Small intestine (tissue), 7 donors: ENCODE data around the gene GPX4. TPM values are rescaled to one million over a fixed set of nuclear protein-coding genes. Genes with fewer than 3 reads are reported as not detected.
A peak's percentile ranks its signal among the peaks of the same experiment; 100 is the strongest.
"Not testable (repeated sequence)": the region's sequence is repeated elsewhere in the genome, so short reads cannot be mapped to it uniquely, and the experiment has no call there.

Experiments
- DNase-seq, 2 donors: peaks; one replicate each; pipeline versions ENCODE4 v3.0.0 to v3.0.0-alpha.2; 2013
- FAIRE-seq: peaks from 2 replicates; lab custom pipeline; 2012; peaks lifted over from hg19 to GRCh38; lab: Jason Lieb, UNC
- H3K27ac ChIP-seq, 3 donors: one replicate each; pipeline ENCODE4 v1.5.1; 2013; ENCODE audit warnings: low read length in 2 of 3, mild to moderate bottlenecking in 2 of 3, control low read depth in 1 of 3, inconsistent platforms in 1 of 3, low read depth in 1 of 3, moderate library complexity in 1 of 3
- H3K27me3 ChIP-seq, 3 donors: one replicate each; pipeline ENCODE4 v1.6.1; 2013; ENCODE audit warnings: low read length in 3 of 3, inconsistent platforms in 1 of 3; ENCODE audit not compliant: control insufficient read depth in 3 of 3, insufficient read depth in 3 of 3
- H3K36me3 ChIP-seq, 3 donors: one replicate each; pipeline ENCODE4 v1.6.1; 2013; ENCODE audit warnings: low read length in 3 of 3, inconsistent platforms in 1 of 3, low read depth in 1 of 3, mild to moderate bottlenecking in 1 of 3, moderate library complexity in 1 of 3; ENCODE audit not compliant: control insufficient read depth in 3 of 3, insufficient read depth in 2 of 3
- H3K4me1 ChIP-seq, 3 donors: one replicate each; pipeline ENCODE4 v1.6.1; 2013; ENCODE audit warnings: low read length in 2 of 3, inconsistent platforms in 1 of 3, low read depth in 1 of 3, mild to moderate bottlenecking in 1 of 3, moderate library complexity in 1 of 3; ENCODE audit not compliant: control insufficient read depth in 3 of 3, insufficient read depth in 2 of 3
- H3K4me3 ChIP-seq, 3 donors: one replicate each; pipeline ENCODE4 v1.5.1; 2013; ENCODE audit warnings: low read length in 3 of 3, control low read depth in 1 of 3, inconsistent platforms in 1 of 3, low read depth in 1 of 3, mild to moderate bottlenecking in 1 of 3, moderate library complexity in 1 of 3
- H3K9me3 ChIP-seq, 2 donors: one replicate each; pipeline ENCODE4 v1.6.1; 2013; ENCODE audit warnings: low read depth in 1 of 2, low read length in 1 of 2; ENCODE audit not compliant: control insufficient read depth in 2 of 2, insufficient read depth in 1 of 2
- WGBS, 3 donors: extraction: QIAGEN DNeasy Blood & Tissue Kit; methylation state at CpG; one replicate each; pipeline ENCODE4 v1.1.7; 2013; 5-methylcytosine and 5-hydroxymethylcytosine counted together
- polyA plus RNA-seq, 4 donors: library from polyadenylated mRNA; stranded (reverse) in 3 of 4; unstranded in 1 of 4; fragments of 200-250 nt in 3 of 4; fragments of 120-200 nt in 1 of 4; gene quantifications; one replicate each; pipeline versions ENCODE4 v1.2.1 to v1.2.3, GENCODE V29; 2013
- donor health status: healthy with polysubstance abuse.
- donor health status: control.
- donor health status: control.
- donor health status: Bipolar disorder and iron deficiency.
- donor health status: healthy.

Gene GPX4
- polyA plus RNA-seq, 4 donors = 335 to 1,298 (median 781) TPM

GRCh38 chr19:1112268-1113029 lies 8.7 kb downstream of the GPX4 start:
- H3K4me3 ChIP-seq = no peak overlapping the region
- peaks cover 0 to 23% (median 3%) of the 10 kb centered on the region in 3 donors for H3K4me1 ChIP-seq
- no peak for FAIRE-seq
- peak; percentile 80 to 82 for DNase-seq
- no peaks in the 10 kb centered on the region for H3K9me3 ChIP-seq
- H3K27ac ChIP-seq = peak overlapping the region in 1 of 3 donors; percentile 2
- 49 to 74% (median 66%) methylated on average over 57 to 71 of the region's 71 CpGs for WGBS, 3 donors
- peaks cover 22 to 87% (median 40%) of the 10 kb centered on the region in 3 donors for H3K36me3 ChIP-seq
- H3K27me3 ChIP-seq = no peaks in the 10 kb centered on the region

- peak overlapping the region in 1 of 3 donors; percentile 2 for H3K4me3 ChIP-seq
- 23 to 33% (median 30%) methylated on average over 32 to 44 of the region's 44 CpGs for WGBS, 3 donors
- no peaks in the 10 kb centered on the region for H3K9me3 ChIP-seq
- peak; percentile 95 to 97 for DNase-seq
- no peaks in the 10 kb centered on the region for H3K27me3 ChIP-seq
- FAIRE-seq = no peak
- peaks cover 0 to 23% (median 3%) of the 10 kb centered on the region in 3 donors for H3K4me1 ChIP-seq
- peak overlapping the region; percentile 72 to 91 (median 80) for H3K27ac ChIP-seq
- peaks cover 20 to 90% (median 35%) of the 10 kb centered on the region in 3 donors for H3K36me3 ChIP-seq
These were observed 9.5 kb downstream of the GPX4 start for GRCh38 chr19:1113030-1113985.

- Histone ChIP-seq H3K27ac (peak overlapping the region; percentile 72 to 91 (median 80)), H3K27me3 (no peaks in the 10 kb centered on the region), H3K9me3 (no peaks in the 10 kb centered on the region), H3K4me1 (peaks cover 0 to 23% (median 3%) of the 10 kb centered on the region in 3 donors), H3K4me3 (peak overlapping the region in 1 of 3 donors; percentile 2), H3K36me3 (peaks cover 21 to 92% (median 38%) of the 10 kb centered on the region in 3 donors)
- 91 to 93% (median 91%) methylated on average over 23 to 25 of the region's 25 CpGs for WGBS, 3 donors
- no peak for FAIRE-seq
- no peak for DNase-seq
These were observed 10.2 kb downstream of the GPX4 start for GRCh38 chr19:1113986-1114483.

GRCh38 chr19:1114728-1115127 lies 10.9 kb downstream of the GPX4 start:
- H3K27me3 ChIP-seq, H3K4me3 ChIP-seq, H3K9me3 ChIP-seq, FAIRE-seq, DNase-seq, H3K27ac ChIP-seq: not testable (repeated sequence)
- H3K36me3 ChIP-seq = peaks cover 23 to 92% (median 37%) of the 10 kb centered on the region in 3 donors
- H3K4me1 ChIP-seq = peaks cover 0 to 23% (median 3%) of the 10 kb centered on the region in 3 donors
- WGBS, 3 donors = 87 to 93% (median 90%) methylated on average over 9 of the region's 9 CpGs

GRCh38 chr19:1115646-1116420 lies 12.0 kb downstream of the GPX4 start:
- Histone ChIP-seq H3K4me3 (no peak overlapping the region), H3K36me3 (peaks cover 21 to 92% (median 42%) of the 10 kb centered on the region in 3 donors), H3K4me1 (peaks cover 0 to 23% (median 3%) of the 10 kb centered on the region in 3 donors), H3K27ac (no peak overlapping the region), H3K9me3 (no peaks in the 10 kb centered on the region), H3K27me3 (no peaks in the 10 kb centered on the region)
- no peak for DNase-seq
- no peak for FAIRE-seq
- 89 to 92% (median 92%) methylated on average over 34 to 35 of the region's 35 CpGs for WGBS, 3 donors

- FAIRE-seq = no peak
- H3K4me3 ChIP-seq = no peak overlapping the region
- no peaks in the 10 kb centered on the region for H3K9me3 ChIP-seq
- no peak for DNase-seq
- peaks cover 0 to 22% (median 3%) of the 10 kb centered on the region in 3 donors for H3K4me1 ChIP-seq
- H3K27ac ChIP-seq = no peak overlapping the region
- H3K36me3 ChIP-seq = peaks cover 29 to 93% (median 46%) of the 10 kb centered on the region in 3 donors
- no peaks in the 10 kb centered on the region for H3K27me3 ChIP-seq
- 92 to 96% (median 94%) methylated on average over 43 to 52 of the region's 52 CpGs for WGBS, 3 donors
These were observed 13.2 kb downstream of the GPX4 start for GRCh38 chr19:1116726-1117581.

- peaks cover 33 to 94% (median 46%) of the 10 kb centered on the region in 3 donors for H3K36me3 ChIP-seq
- no peak for FAIRE-seq
These were observed 13.9 kb downstream of the GPX4 start for GRCh38 chr19:1117654-1118053.

More at GRCh38 chr19:1117654-1118053, 13.9 kb downstream of the GPX4 start:
- WGBS, 3 donors = 90 to 93% (median 91%) methylated on average over 15 to 16 of the region's 16 CpGs
- Histone ChIP-seq H3K4me3 (no peak overlapping the region), H3K27ac (no peak overlapping the region), H3K27me3 (no peaks in the 10 kb centered on the region), H3K4me1 (peaks cover 0 to 16% (median 3%) of the 10 kb centered on the region in 3 donors), H3K9me3 (no peaks in the 10 kb centered on the region)
- DNase-seq = no peak
